Lung microvascular endothelial cell (primary cell): ENCODE results near the gene LBHD1. TPM values are rescaled to one million over a fixed set of nuclear protein-coding genes. Genes with fewer than 3 reads are reported as not detected.
"Not testable (repeated sequence)": the region's sequence is repeated elsewhere in the genome, so short reads cannot be mapped to it uniquely, and the experiment has no call there.

Experiments used
- DNase-seq, 2 donors: peaks; one replicate each; pipeline versions ENCODE4 v3.0.0 to v3.0.0-alpha.2; 2010; ENCODE audit warnings: low read depth in 2 of 2
- total RNA-seq: library from RNA; depleted of rRNA; stranded (reverse); fragments of >200 nt; gene quantifications from 2 replicates; pipeline ENCODE4 v1.2.1, GENCODE V29; 2014

Gene LBHD1
- 1.5 and 1.6 TPM in 2 replicates for total RNA-seq

- peak; percentile 87 to 92 for DNase-seq
Observed at GRCh38 chr11:62671608-62672389, at the start of gene LBHD1, which contains the start of gene UQCC3. Gene LBHD1, minus strand, starts transcription at chr11:62672267. Its CDS starts 2,236 bp downstream, at chr11:62670031. Gene UQCC3, plus strand, starts transcription at chr11:62671673. Its CDS starts 73 bp downstream, at chr11:62671746.

GRCh38 chr11:62719302-62719978 is 47.4 kb upstream of the LBHD1 start:
- no peak for DNase-seq

- no peak for DNase-seq
Observed at GRCh38 chr11:62716816-62717215, 44.7 kb upstream of the LBHD1 start.

GRCh38 chr11:62716206-62716605 is 44.1 kb upstream of the LBHD1 start:
- DNase-seq = no peak

- no peak for DNase-seq
Observed at GRCh38 chr11:62715150-62716130, 43.4 kb upstream of the LBHD1 start.

GRCh38 chr11:62713343-62713742 is 41.3 kb upstream of the LBHD1 start:
- DNase-seq = no peak

- DNase-seq = peak in 1 of 2 donors; percentile 49
Observed at GRCh38 chr11:62712861-62713260, 40.8 kb upstream of the LBHD1 start.

- DNase-seq = no peak
Observed at GRCh38 chr11:62712276-62712812, 40.3 kb upstream of the LBHD1 start.

GRCh38 chr11:62710001-62710345 is 37.9 kb upstream of the LBHD1 start:
- DNase-seq = peak; percentile 51 to 61

GRCh38 chr11:62709247-62710000 is 37.4 kb upstream of the LBHD1 start:
- DNase-seq = peak; percentile 98

GRCh38 chr11:62708793-62709192 is 36.7 kb upstream of the LBHD1 start:
- peak in 1 of 2 donors; percentile 15 for DNase-seq

- no peak for DNase-seq
Observed at GRCh38 chr11:62708392-62708791, 36.3 kb upstream of the LBHD1 start.

GRCh38 chr11:62707277-62707861 is 35.3 kb upstream of the LBHD1 start, which contains the start of the genes BSCL2 and GNG3:
Gene BSCL2, minus strand, starts transcription at chr11:62707424. Its CDS starts 229 bp downstream, at chr11:62707195.
Gene GNG3, plus strand, starts transcription at chr11:62707676. Its CDS starts 620 bp downstream, at chr11:62708296.
- DNase-seq = no peak

- no peak for DNase-seq
Observed at GRCh38 chr11:62706850-62707247, 34.8 kb upstream of the LBHD1 start.

GRCh38 chr11:62705880-62706849 is 34.1 kb upstream of the LBHD1 start:
- DNase-seq = peak; percentile 95 to 96

GRCh38 chr11:62705413-62705812 is 33.3 kb upstream of the LBHD1 start:
- DNase-seq = peak; percentile 9 to 31

- not testable (repeated sequence) for DNase-seq
Observed at GRCh38 chr11:62703921-62704320, 31.9 kb upstream of the LBHD1 start.

- DNase-seq = no peak
Observed at GRCh38 chr11:62702246-62702645, 30.2 kb upstream of the LBHD1 start.
